ENCODE results near the gene CABCOCO1. TPM values are rescaled to one million over a fixed set of nuclear protein-coding genes. Genes with fewer than 3 reads are reported as not detected.

The CABCOCO1 gene
- total and polyA plus RNA-seq, 8 donors, result 0.19 to 2.7 (median 0.31) TPM; not detected in 4

DNA sequence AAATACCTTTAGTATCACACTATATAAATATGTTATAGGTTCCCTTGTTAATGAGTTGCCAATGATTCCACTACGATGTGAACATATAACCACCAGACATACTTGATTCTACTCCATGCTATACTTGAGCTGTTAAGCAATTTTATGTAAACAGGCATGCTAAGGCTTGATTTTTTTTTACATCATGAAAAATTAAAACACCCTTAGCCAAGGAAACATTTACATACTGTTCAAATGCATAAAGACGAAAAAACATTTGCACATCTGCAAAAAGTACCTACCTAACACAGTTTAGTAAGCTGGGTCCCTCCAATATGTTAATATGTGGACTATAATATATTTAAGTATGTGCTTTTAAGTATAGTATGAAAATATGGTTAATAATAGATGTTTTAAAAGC is 9.0 kb upstream of the CABCOCO1 start:
- no peak for FAIRE-seq
- 54 to 70% methylated on average over 2 of the region's 2 CpGs for WGBS, 2 donors
- Histone ChIP-seq H3K36me3 (no peaks in the 10 kb centered on the region), H3K9me3 (no peaks in the 10 kb centered on the region), H3K4me3 (no peak overlapping the region), H3K27ac (no peak overlapping the region), H3K4me1 (no peaks in the 10 kb centered on the region), H3K27me3 (no peaks in the 10 kb centered on the region)
- TF ChIP-seq, protein P1, sequence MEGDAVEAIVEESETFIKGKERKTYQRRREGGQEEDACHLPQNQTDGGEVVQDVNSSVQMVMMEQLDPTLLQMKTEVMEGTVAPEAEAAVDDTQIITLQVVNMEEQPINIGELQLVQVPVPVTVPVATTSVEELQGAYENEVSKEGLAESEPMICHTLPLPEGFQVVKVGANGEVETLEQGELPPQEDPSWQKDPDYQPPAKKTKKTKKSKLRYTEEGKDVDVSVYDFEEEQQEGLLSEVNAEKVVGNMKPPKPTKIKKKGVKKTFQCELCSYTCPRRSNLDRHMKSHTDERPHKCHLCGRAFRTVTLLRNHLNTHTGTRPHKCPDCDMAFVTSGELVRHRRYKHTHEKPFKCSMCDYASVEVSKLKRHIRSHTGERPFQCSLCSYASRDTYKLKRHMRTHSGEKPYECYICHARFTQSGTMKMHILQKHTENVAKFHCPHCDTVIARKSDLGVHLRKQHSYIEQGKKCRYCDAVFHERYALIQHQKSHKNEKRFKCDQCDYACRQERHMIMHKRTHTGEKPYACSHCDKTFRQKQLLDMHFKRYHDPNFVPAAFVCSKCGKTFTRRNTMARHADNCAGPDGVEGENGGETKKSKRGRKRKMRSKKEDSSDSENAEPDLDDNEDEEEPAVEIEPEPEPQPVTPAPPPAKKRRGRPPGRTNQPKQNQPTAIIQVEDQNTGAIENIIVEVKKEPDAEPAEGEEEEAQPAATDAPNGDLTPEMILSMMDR (IDR thresholded peaks at IDR 0.05), result no peak
- no peak for ATAC-seq
- DNase-seq, result no peak
- intact Hi-C loops (cut with DNase I), result no loop called here

DNA sequence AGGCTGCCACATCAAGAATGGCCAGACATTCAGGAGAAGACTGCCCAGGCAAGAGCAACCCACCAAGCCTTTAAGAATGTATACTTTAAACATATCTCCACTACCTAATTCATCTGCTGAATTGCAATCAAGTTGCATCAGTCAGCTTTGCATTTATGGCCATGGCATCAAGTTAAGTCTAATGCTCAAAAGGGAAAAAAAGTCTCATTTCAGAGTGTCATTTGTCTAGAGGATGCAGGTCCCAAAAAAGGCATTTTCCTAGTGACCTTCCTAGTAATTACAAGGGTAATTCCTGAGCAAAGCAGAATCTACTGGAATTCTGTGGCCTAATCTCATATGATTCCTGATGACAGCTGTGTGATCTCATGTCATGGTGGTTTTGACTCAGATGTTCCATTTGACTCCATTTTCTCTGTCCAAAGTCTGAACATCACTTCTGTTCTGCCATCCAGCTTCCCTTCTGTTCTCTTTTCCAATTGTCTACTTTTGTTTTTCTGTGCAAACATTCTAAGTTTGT is 7.3 kb upstream of the CABCOCO1 start:
- FAIRE-seq, result no peak
- intact Hi-C loops (cut with DNase I), result no loop called here
- Histone ChIP-seq H3K27me3 (no peaks in the 10 kb centered on the region), H3K4me1 (no peaks in the 10 kb centered on the region), H3K36me3 (no peaks in the 10 kb centered on the region), H3K27ac (no peak overlapping the region), H3K9me3 (no peaks in the 10 kb centered on the region), H3K4me3 (no peak overlapping the region)
- ATAC-seq, result no peak
- TF ChIP-seq, protein P1 (IDR thresholded peaks at IDR 0.05), result no peak
- DNase-seq, result no peak

DNA sequence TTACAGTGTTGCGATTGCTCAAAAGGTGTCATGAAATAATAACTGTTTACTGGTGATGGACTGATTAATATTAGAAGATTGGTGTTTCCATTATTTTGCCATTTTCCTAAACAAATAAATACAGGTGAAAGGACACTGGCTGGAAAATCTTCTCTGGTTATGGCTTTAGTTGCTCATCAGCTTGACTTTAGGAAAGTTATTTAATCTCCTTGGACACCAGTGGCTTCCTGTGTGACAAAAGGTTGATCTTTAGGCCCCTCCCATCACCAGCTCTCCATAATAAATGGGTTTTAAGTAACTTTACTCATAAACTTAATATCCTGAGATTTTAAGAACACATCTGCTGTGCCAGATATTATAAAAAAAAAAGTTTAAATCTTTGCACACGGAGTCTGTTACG is 737 bp downstream of the CABCOCO1 start:
- H3K4me1 ChIP-seq, result peaks cover 0 to 3% (median 0%) of the 10 kb centered on the region in 3 donors
- H3K27ac ChIP-seq, result no peak overlapping the region
- ATAC-seq (no peak), FAIRE-seq (no peak), DNase-seq (no peak)
- intact Hi-C loops (cut with DNase I), result no loop called here
- WGBS, 2 donors, result 66 to 74% methylated on average over 3 of the region's 3 CpGs
- no peaks in the 10 kb centered on the region for H3K9me3 ChIP-seq
- peak overlapping the region in 3 of 4 donors; percentile 38 to 57 (median 49) for H3K4me3 ChIP-seq
- H3K36me3 ChIP-seq, result no peaks in the 10 kb centered on the region
- TF ChIP-seq, protein P1 (IDR thresholded peaks at IDR 0.05), result no peak
- no peaks in the 10 kb centered on the region for H3K27me3 ChIP-seq

DNA sequence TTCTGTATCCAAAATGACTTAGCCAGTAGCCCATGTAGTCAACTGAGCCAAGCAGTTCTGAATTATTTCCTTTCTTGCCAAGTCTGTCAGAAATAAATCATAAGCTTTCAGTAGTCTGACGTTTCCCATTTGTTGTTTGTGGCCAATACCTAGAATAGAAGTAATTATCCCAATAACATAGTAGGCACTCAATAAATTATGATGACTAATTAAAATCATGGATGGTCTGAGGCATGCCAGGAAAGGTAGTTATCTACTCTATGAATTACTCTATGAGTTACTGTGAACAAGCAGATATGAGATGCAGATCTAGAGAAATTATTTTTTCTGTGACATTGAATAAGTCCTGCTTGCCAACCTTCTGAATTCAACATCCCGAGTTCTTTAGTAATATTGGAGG is 2.3 kb downstream of the CABCOCO1 start:
- TF ChIP-seq, protein P1 (IDR thresholded peaks at IDR 0.05), result no peak
- DNase-seq, result no peak
- 34 to 44% methylated on average over 2 of the region's 2 CpGs for WGBS, 2 donors
- H3K36me3 ChIP-seq, result no peaks in the 10 kb centered on the region
- no peak for ATAC-seq
- no peak overlapping the region for H3K4me3 ChIP-seq
- no peak overlapping the region for H3K27ac ChIP-seq
- no peak for FAIRE-seq
- no peaks in the 10 kb centered on the region for H3K9me3 ChIP-seq
- peaks cover 0 to 3% (median 0%) of the 10 kb centered on the region in 3 donors for H3K4me1 ChIP-seq
- no peaks in the 10 kb centered on the region for H3K27me3 ChIP-seq
- intact Hi-C loops (cut with DNase I), result no loop called here

DNA sequence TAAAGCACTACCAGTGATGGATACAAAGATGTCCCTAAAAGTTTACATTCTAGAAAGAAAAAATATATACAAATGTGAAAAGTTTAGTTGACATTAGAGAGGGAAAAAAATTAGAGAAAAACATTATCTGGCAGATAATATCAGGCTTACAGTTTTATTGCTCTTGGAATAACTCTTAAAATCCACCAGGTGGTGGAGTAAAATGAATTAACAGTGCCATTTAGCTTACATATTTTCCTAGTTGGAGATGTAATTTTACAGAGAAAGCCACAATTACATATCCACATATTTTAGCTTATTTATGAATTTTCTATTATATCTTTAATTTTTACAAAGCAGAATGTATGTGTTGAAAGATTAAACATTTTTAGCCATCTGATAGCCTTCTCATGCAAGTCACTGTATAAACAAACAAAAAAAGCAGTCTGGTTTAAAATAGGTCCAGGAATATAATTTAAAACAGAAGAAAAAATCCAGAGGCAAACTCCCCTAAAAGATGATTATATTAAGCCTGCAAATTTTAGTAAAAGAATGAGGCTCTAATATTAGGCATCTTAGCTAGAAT is 6.5 kb downstream of the CABCOCO1 start:
- ATAC-seq, result no peak
- TF ChIP-seq, protein P1 (IDR thresholded peaks at IDR 0.05), result no peak
- Histone ChIP-seq H3K9me3 (no peaks in the 10 kb centered on the region), H3K27me3 (no peaks in the 10 kb centered on the region), H3K4me1 (no peaks in the 10 kb centered on the region), H3K4me3 (no peak overlapping the region), H3K36me3 (no peaks in the 10 kb centered on the region), H3K27ac (no peak overlapping the region)
- intact Hi-C loops (cut with DNase I), result no loop called here
- DNase-seq, result no peak
- no peak for FAIRE-seq

Data from pancreas (tissue), 10 donors.